Medulla oblongata (tissue), 1 donor: Measurements from ENCODE around the gene TTC29.
"Not testable (repeated sequence)": the region's sequence is repeated elsewhere in the genome, so short reads cannot be mapped to it uniquely, and the experiment has no call there.

Experiments
- DNase-seq: peaks from one replicate; pipeline ENCODE4 v3.0.0-alpha.2; 2015; ENCODE audit errors: extremely low spot score

TTC29 gene

GRCh38 chr4:146857298-146857697 is 88.4 kb downstream of the TTC29 start:
- no peak for DNase-seq

- no peak for DNase-seq
These were observed 89.9 kb downstream of the TTC29 start for GRCh38 chr4:146855761-146856160.

- DNase-seq: peak; percentile 71
These were observed 93.3 kb downstream of the TTC29 start for GRCh38 chr4:146852360-146852759.

- DNase-seq: no peak
These were observed 98.3 kb downstream of the TTC29 start for GRCh38 chr4:146847345-146847744.

- no peak for DNase-seq
These were observed 98.8 kb downstream of the TTC29 start for GRCh38 chr4:146846882-146847281.

GRCh38 chr4:146844761-146845160 is 100.9 kb downstream of the TTC29 start:
- no peak for DNase-seq

- DNase-seq: no peak
These were observed 102.8 kb downstream of the TTC29 start for GRCh38 chr4:146842876-146843275.

- DNase-seq: no peak
These were observed 104.9 kb downstream of the TTC29 start for GRCh38 chr4:146840731-146841130.

GRCh38 chr4:146835096-146835495 is 110.6 kb downstream of the TTC29 start:
- no peak for DNase-seq

GRCh38 chr4:146834263-146835034 is 111.2 kb downstream of the TTC29 start:
- no peak for DNase-seq

- no peak for DNase-seq
These were observed 112.1 kb downstream of the TTC29 start for GRCh38 chr4:146833530-146833929.

- DNase-seq: not testable (repeated sequence)
These were observed 122.7 kb downstream of the TTC29 start for GRCh38 chr4:146822980-146823379.

- DNase-seq: no peak
These were observed 130.9 kb downstream of the TTC29 start for GRCh38 chr4:146814750-146815149.

GRCh38 chr4:146795711-146796110 is 150.0 kb downstream of the TTC29 start:
- DNase-seq: no peak

- no peak for DNase-seq
These were observed 151.9 kb downstream of the TTC29 start for GRCh38 chr4:146793727-146794126.

- DNase-seq: no peak
These were observed 154.2 kb downstream of the TTC29 start for GRCh38 chr4:146791439-146791838.

GRCh38 chr4:146790515-146790914 is 155.1 kb downstream of the TTC29 start:
- DNase-seq: no peak

GRCh38 chr4:146787731-146788130 is 157.9 kb downstream of the TTC29 start:
- DNase-seq: no peak

GRCh38 chr4:146776691-146777090 is 169.0 kb downstream of the TTC29 start:
- no peak for DNase-seq

- DNase-seq: no peak
These were observed 182.1 kb downstream of the TTC29 start for GRCh38 chr4:146763560-146763959.

- no peak for DNase-seq
These were observed 183.6 kb downstream of the TTC29 start for GRCh38 chr4:146762016-146762415.

- DNase-seq: no peak
These were observed 203.2 kb downstream of the TTC29 start for GRCh38 chr4:146742416-146742815.

GRCh38 chr4:146739182-146739581 is 206.5 kb downstream of the TTC29 start:
- DNase-seq: no peak

GRCh38 chr4:146723519-146723918 is 222.1 kb downstream of the TTC29 start:
- not testable (repeated sequence) for DNase-seq
